PFSK-1 (cell line): Measurements from ENCODE around the gene UCP1.

ENCODE experiments used
- FOXP2 ChIP-seq: optimal IDR thresholded peaks from 2 replicates; pipeline ENCODE3; 2011; ENCODE audit warnings: borderline replicate concordance, control low read depth, inconsistent platforms; ENCODE audit not compliant: insufficient read depth; ENCODE audit errors: extremely low read length, extremely low read depth
- POLR2AphosphoS5 ChIP-seq: IDR thresholded peaks from 2 replicates; pipeline ENCODE4 v1.6.1; 2012; ENCODE audit warnings: low read depth, mild to moderate bottlenecking, control low read depth, low read length, moderate library complexity
- REST ChIP-seq, 2 experiments: IDR thresholded peaks; 2 replicates each; pipeline versions ENCODE4 v1.6.1 to v1.8.0; 2011 to 2012; ENCODE audit warnings: low read depth in 2 of 2, low read length in 2 of 2, control low read depth in 1 of 2, inconsistent platforms in 1 of 2, mild to moderate bottlenecking in 1 of 2, moderate library complexity in 1 of 2; ENCODE audit not compliant: insufficient read depth in 1 of 2
- SIN3A ChIP-seq: IDR thresholded peaks from 2 replicates; pipeline ENCODE4 v1.6.1; 2012; ENCODE audit warnings: mild to moderate bottlenecking, low read length, moderate library complexity, borderline replicate concordance; ENCODE audit not compliant: insufficient read depth
- TAF1 ChIP-seq: IDR thresholded peaks from 2 replicates; pipeline ENCODE4 v1.6.1; 2012; ENCODE audit warnings: low read length, control low read depth, borderline replicate concordance; ENCODE audit not compliant: insufficient read depth

UCP1 gene

GRCh38 chr4:140602714-140603113, 34.0 kb upstream of the UCP1 start:
- TF ChIP-seq REST (IDR thresholded peaks at IDR 0.05; ENCODE audit: insufficient read depth in 1 of 2, low read depth in 2 of 2, low read length in 2 of 2) (no peak), FOXP2 (no peak), POLR2AphosphoS5 (no peak), TAF1 (no peak), SIN3A (no peak)

- TF ChIP-seq SIN3A (no peak), TAF1 (no peak), FOXP2 (no peak), REST (IDR thresholded peaks at IDR 0.05; ENCODE audit: insufficient read depth in 1 of 2, low read depth in 2 of 2, low read length in 2 of 2) (no peak), POLR2AphosphoS5 (no peak)
Measured at GRCh38 chr4:140600408-140600807, 31.6 kb upstream of the UCP1 start.

- no peak for TF ChIP-seq POLR2AphosphoS5
- TF ChIP-seq REST (IDR thresholded peaks at IDR 0.05; ENCODE audit: insufficient read depth in 1 of 2, low read depth in 2 of 2, low read length in 2 of 2) = no peak
- TF ChIP-seq SIN3A = no peak
- TF ChIP-seq FOXP2 = no peak
Measured at GRCh38 chr4:140595065-140595464, 26.3 kb upstream of the UCP1 start.

GRCh38 chr4:140584439-140584838, 15.7 kb upstream of the UCP1 start:
- no peak for TF ChIP-seq REST (IDR thresholded peaks at IDR 0.05; ENCODE audit: insufficient read depth in 1 of 2, low read depth in 2 of 2, low read length in 2 of 2)
- no peak for TF ChIP-seq TAF1
- no peak for TF ChIP-seq FOXP2
- TF ChIP-seq POLR2AphosphoS5 = no peak
- no peak for TF ChIP-seq SIN3A

GRCh38 chr4:140581078-140581477, 12.3 kb upstream of the UCP1 start:
- TF ChIP-seq SIN3A = no peak
- TF ChIP-seq TAF1 = no peak
- TF ChIP-seq REST (IDR thresholded peaks at IDR 0.05; ENCODE audit: insufficient read depth in 1 of 2, low read depth in 2 of 2, low read length in 2 of 2) = no peak
